HCT116 (cell line): ENCODE measurements around the gene SPHKAP.

Experiments used
- CEBPB ChIP-seq: IDR thresholded peaks from 2 replicates; pipeline ENCODE4 v1.6.1; 2012; ENCODE audit warnings: low read depth
- CTCF ChIP-seq, 3 experiments: fragments of 200-600 bp in 1 of 3; sonication (generic) in 1 of 3; IDR thresholded peaks in 2 of 3; conservative IDR thresholded peaks in 1 of 3; 2 replicates each; pipeline ENCODE4 v1.5.1; 2012 to 2017; ENCODE audit warnings: low read depth in 2 of 3, low read length in 2 of 3, antibody characterized with exemption in 1 of 3, borderline replicate concordance in 1 of 3, control low read depth in 1 of 3, mild to moderate bottlenecking in 1 of 3, mixed read lengths in 1 of 3, mixed run types in 1 of 3, moderate library complexity in 1 of 3; ENCODE audit not compliant: insufficient read depth in 1 of 3
- EZH2 ChIP-seq: fragments of 200-600 bp; sonication (generic); IDR thresholded peaks from 2 replicates; pipeline ENCODE4 v1.6.1; 2017; ENCODE audit warnings: antibody characterized with exemption, mixed run types
- MAX ChIP-seq: IDR thresholded peaks from 2 replicates; pipeline ENCODE4 v1.6.1; 2012
- POLR2A ChIP-seq: IDR thresholded peaks from 2 replicates; pipeline ENCODE4 v1.7.0; 2011; ENCODE audit warnings: borderline replicate concordance; ENCODE audit not compliant: insufficient read depth, insufficient read length; ENCODE audit errors: extremely low read depth
- REST ChIP-seq: IDR thresholded peaks from 2 replicates; pipeline ENCODE4 v1.6.1; 2012; ENCODE audit warnings: low read depth
- SP1 ChIP-seq: IDR thresholded peaks from 2 replicates; pipeline ENCODE4 v1.6.1; 2012; ENCODE audit warnings: low read depth
- SRF ChIP-seq: IDR thresholded peaks from 2 replicates; pipeline ENCODE4 v1.6.1; 2012; ENCODE audit warnings: low read depth

GRCh38 chr2:228038967-228039366 is 142.5 kb downstream of the SPHKAP start:
- TF ChIP-seq CTCF (IDR thresholded peaks at IDR 0.05 in 2 of 3, conservative IDR thresholded peaks at IDR 0.05 in 1 of 3; ENCODE audit: borderline replicate concordance in 1 of 3, insufficient read depth in 1 of 3, low read depth in 2 of 3, low read length in 2 of 3) (no peak), CEBPB (no peak), REST (no peak), POLR2A (no peak), SRF (no peak), MAX (no peak), EZH2 (no peak), SP1 (no peak)
